ENCODE data around the gene TMEM132D. TPM values are rescaled to one million over a fixed set of nuclear protein-coding genes. Genes with fewer than 3 reads are reported as not detected.
A peak's percentile ranks its signal among the peaks of the same experiment; 100 is the strongest.

TMEM132D gene
- total RNA-seq, 1 donor from 2014 or later = 1.1 TPM

DNA sequence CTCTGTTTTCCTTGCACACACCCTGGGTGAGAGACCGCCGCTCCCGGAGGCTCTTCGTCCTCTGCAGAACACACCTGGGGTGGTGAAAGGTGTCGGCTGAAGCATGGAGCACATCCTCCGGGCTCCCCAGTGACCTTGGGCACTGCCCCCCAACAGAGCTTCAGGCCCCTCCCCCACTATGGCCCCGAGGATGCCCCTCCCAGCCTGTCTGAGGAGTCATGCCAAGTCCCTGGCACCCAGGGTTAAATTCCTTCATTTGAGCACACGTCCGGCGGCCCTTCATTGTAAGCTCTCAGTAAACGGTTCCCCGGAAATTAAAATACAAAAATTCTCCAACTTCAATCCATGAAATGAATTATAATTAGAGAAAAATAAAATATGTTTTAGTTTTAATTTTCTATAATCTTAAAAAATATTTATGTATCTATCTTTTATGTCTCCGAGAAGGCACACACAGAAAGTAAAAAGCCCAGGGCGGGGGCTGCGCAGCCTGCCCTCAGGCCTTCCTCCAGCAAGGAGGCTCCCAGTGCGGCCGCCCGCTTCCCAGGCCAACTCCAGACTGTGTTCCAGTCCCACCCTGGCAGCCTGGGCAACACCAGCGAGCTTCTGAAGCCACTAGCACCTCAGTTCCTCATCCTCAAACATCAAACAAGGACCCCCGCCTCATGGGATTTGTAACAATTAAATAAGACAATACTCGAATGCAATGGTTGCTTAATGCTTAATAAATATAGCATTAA is 63.5 kb downstream of the TMEM132D start:
- H3K4me2 ChIP-seq = no peak overlapping the region
- H3K9ac ChIP-seq = no peak overlapping the region
- no peaks in the 10 kb centered on the region for H3K79me2 ChIP-seq (ENCODE audit: low read depth)
- no peaks in the 10 kb centered on the region for H3K4me1 ChIP-seq
- DNase-seq (ENCODE audit: low spot score) = no peak
- Mint-ChIP-seq H3K27me3 (ENCODE audit: insufficient read depth, low read depth) (no peaks in the 10 kb centered on the region), H3K4me1 (peaks cover 23% of the 10 kb centered on the region), H3K9me3 (no peaks in the 10 kb centered on the region), H3K4me3 (no peak overlapping the region), H3K27ac (no peak overlapping the region), H3K36me3 (peaks cover 8% of the 10 kb centered on the region)
- H2AFZ ChIP-seq (replicated peaks) = no peak overlapping the region
- TF ChIP-seq EZH2 (IDR thresholded peaks at IDR 0.05) (no peak), EZH2phosphoT487 (IDR thresholded peaks at IDR 0.05) (no peak)
- TF ChIP-seq, protein P1, sequence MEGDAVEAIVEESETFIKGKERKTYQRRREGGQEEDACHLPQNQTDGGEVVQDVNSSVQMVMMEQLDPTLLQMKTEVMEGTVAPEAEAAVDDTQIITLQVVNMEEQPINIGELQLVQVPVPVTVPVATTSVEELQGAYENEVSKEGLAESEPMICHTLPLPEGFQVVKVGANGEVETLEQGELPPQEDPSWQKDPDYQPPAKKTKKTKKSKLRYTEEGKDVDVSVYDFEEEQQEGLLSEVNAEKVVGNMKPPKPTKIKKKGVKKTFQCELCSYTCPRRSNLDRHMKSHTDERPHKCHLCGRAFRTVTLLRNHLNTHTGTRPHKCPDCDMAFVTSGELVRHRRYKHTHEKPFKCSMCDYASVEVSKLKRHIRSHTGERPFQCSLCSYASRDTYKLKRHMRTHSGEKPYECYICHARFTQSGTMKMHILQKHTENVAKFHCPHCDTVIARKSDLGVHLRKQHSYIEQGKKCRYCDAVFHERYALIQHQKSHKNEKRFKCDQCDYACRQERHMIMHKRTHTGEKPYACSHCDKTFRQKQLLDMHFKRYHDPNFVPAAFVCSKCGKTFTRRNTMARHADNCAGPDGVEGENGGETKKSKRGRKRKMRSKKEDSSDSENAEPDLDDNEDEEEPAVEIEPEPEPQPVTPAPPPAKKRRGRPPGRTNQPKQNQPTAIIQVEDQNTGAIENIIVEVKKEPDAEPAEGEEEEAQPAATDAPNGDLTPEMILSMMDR (IDR thresholded peaks at IDR 0.05) = no peak
- no peaks in the 10 kb centered on the region for H3K27me3 ChIP-seq
- H3K4me3 ChIP-seq = no peak overlapping the region
- H3F3A ChIP-seq (ENCODE audit: low read depth) = no peaks in the 10 kb centered on the region
- H3K9me3 ChIP-seq (ENCODE audit: low read depth) = no peaks in the 10 kb centered on the region
- H3K36me3 ChIP-seq = no peaks in the 10 kb centered on the region
- no peaks in the 10 kb centered on the region for H4K20me1 ChIP-seq (ENCODE audit: low read depth)
- no peak overlapping the region for H3K27ac ChIP-seq

DNA sequence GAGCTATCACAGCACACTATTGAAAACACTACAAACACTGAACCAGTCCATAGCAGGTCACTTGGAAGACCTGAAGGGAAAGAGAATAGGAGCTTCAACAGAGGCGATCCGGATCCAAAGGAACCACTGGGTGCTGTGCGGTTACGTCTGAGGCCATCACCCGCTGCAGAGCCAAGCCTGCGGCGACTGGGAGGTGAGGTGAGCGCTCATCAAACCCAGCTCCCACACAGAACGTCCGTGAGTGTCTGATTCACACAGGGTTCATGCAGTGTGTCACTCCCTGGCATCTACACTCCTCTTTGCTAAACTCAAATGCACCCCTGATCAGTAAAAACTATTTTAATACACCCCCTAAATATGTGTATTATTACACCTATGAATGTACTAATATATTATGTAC is 64.1 kb downstream of the TMEM132D start:
- H2AFZ ChIP-seq (replicated peaks) = no peak overlapping the region
- Mint-ChIP-seq H3K9me3 (no peaks in the 10 kb centered on the region), H3K36me3 (peaks cover 8% of the 10 kb centered on the region)

DNA sequence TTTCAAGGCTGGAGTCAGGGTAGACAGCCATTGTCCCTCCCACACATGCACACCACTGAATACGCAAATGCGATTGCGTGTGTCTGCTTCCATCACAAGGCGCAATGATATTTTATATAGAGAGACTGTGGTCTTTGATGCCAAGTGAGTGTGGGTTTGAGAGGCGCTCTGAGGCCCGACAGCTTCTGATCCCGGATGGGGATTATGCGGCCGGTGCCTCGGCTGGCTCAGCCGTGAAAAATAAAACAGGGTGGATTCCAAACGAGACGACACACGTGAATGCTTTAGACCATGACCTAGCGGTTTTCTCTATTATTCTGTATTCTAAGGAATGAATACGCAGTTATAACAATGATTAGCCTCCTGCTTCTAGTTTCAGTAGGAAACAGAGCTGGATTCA is 72.5 kb downstream of the TMEM132D start:
- H3K27ac ChIP-seq = no peak overlapping the region
- TF ChIP-seq, protein P1 (IDR thresholded peaks at IDR 0.05) = no peak
- no peak for TF ChIP-seq EZH2phosphoT487 (IDR thresholded peaks at IDR 0.05)
- no peak for TF ChIP-seq EZH2 (IDR thresholded peaks at IDR 0.05)
- no peaks in the 10 kb centered on the region for H3K36me3 ChIP-seq
- no peaks in the 10 kb centered on the region for H3K9me3 ChIP-seq (ENCODE audit: low read depth)
- no peaks in the 10 kb centered on the region for H4K20me1 ChIP-seq (ENCODE audit: low read depth)
- Mint-ChIP-seq H3K4me3 (no peak overlapping the region), H3K36me3 (peaks cover 7% of the 10 kb centered on the region), H3K27ac (peak overlapping the region; percentile 92), H3K9me3 (peaks cover 2% of the 10 kb centered on the region), H3K4me1 (peaks cover 40% of the 10 kb centered on the region), H3K27me3 (ENCODE audit: insufficient read depth, low read depth) (peaks cover 2% of the 10 kb centered on the region)
- no peaks in the 10 kb centered on the region for H3K79me2 ChIP-seq (ENCODE audit: low read depth)
- H3F3A ChIP-seq (ENCODE audit: low read depth) = no peaks in the 10 kb centered on the region
- no peak overlapping the region for H3K4me3 ChIP-seq
- peaks cover 3% of the 10 kb centered on the region for H3K4me1 ChIP-seq
- no peak overlapping the region for H2AFZ ChIP-seq (replicated peaks)
- H3K4me2 ChIP-seq = no peak overlapping the region
- no peak for DNase-seq (ENCODE audit: low spot score)
- H3K9ac ChIP-seq = no peak overlapping the region
- H3K27me3 ChIP-seq = no peaks in the 10 kb centered on the region

More for the DNA sequence above, 64.1 kb downstream of the TMEM132D start:
- no peak overlapping the region for H3K9ac ChIP-seq
- no peak overlapping the region for H3K4me2 ChIP-seq
- H3K4me1 Mint-ChIP-seq = peaks cover 23% of the 10 kb centered on the region
- no peaks in the 10 kb centered on the region for H3K27me3 Mint-ChIP-seq (ENCODE audit: insufficient read depth, low read depth)
- no peak overlapping the region for H3K4me3 ChIP-seq
- no peaks in the 10 kb centered on the region for H3K4me1 ChIP-seq
- H3K27ac ChIP-seq = no peak overlapping the region
- H3F3A ChIP-seq (ENCODE audit: low read depth) = no peaks in the 10 kb centered on the region
- no peaks in the 10 kb centered on the region for H3K9me3 ChIP-seq (ENCODE audit: low read depth)
- H3K27me3 ChIP-seq = no peaks in the 10 kb centered on the region
- no peak for DNase-seq (ENCODE audit: low spot score)
- H3K79me2 ChIP-seq (ENCODE audit: low read depth) = no peaks in the 10 kb centered on the region
- TF ChIP-seq EZH2phosphoT487 (IDR thresholded peaks at IDR 0.05) = no peak
- TF ChIP-seq EZH2 (IDR thresholded peaks at IDR 0.05) = no peak
- TF ChIP-seq, protein P1 (IDR thresholded peaks at IDR 0.05) = no peak
- no peaks in the 10 kb centered on the region for H4K20me1 ChIP-seq (ENCODE audit: low read depth)
- no peak overlapping the region for H3K4me3 Mint-ChIP-seq
- H3K36me3 ChIP-seq = no peaks in the 10 kb centered on the region
- H3K27ac Mint-ChIP-seq = no peak overlapping the region
